ENCODE data around the gene ZNF750.

Gene ZNF750

GRCh38 chr17:82812058-82812457, 27.8 kb downstream of the ZNF750 start:
- no peak for DNase-seq (ENCODE audit: low read depth)

GRCh38 chr17:82810644-82811430, 29.0 kb downstream of the ZNF750 start:
- DNase-seq (ENCODE audit: low read depth), result no peak

GRCh38 chr17:82808921-82809905, 30.6 kb downstream of the ZNF750 start:
- DNase-seq (ENCODE audit: low read depth), result no peak

- no peak for DNase-seq (ENCODE audit: low read depth)
Observed at GRCh38 chr17:82808006-82808405, 31.8 kb downstream of the ZNF750 start.

- DNase-seq (ENCODE audit: low read depth), result no peak
Observed at GRCh38 chr17:82807562-82807961, 32.3 kb downstream of the ZNF750 start.

GRCh38 chr17:82807101-82807500, 32.7 kb downstream of the ZNF750 start:
- DNase-seq (ENCODE audit: low read depth), result no peak

GRCh38 chr17:82806645-82807044, 33.2 kb downstream of the ZNF750 start:
- no peak for DNase-seq (ENCODE audit: low read depth)

- no peak for DNase-seq (ENCODE audit: low read depth)
Observed at GRCh38 chr17:82805823-82806222, 34.0 kb downstream of the ZNF750 start.

GRCh38 chr17:82805254-82805653, 34.6 kb downstream of the ZNF750 start:
- DNase-seq (ENCODE audit: low read depth), result no peak

- no peak for DNase-seq (ENCODE audit: low read depth)
Observed at GRCh38 chr17:82804442-82805191, 35.2 kb downstream of the ZNF750 start.

GRCh38 chr17:82803606-82804005, 36.2 kb downstream of the ZNF750 start:
- DNase-seq (ENCODE audit: low read depth), result no peak

- DNase-seq (ENCODE audit: low read depth), result no peak
Observed at GRCh38 chr17:82803185-82803584, 36.6 kb downstream of the ZNF750 start.

GRCh38 chr17:82802075-82802780, 37.6 kb downstream of the ZNF750 start:
- DNase-seq (ENCODE audit: low read depth), result no peak

GRCh38 chr17:82801377-82801970, 38.3 kb downstream of the ZNF750 start:
- no peak for DNase-seq (ENCODE audit: low read depth)

- DNase-seq (ENCODE audit: low read depth), result no peak
Observed at GRCh38 chr17:82800885-82801284, 38.9 kb downstream of the ZNF750 start.

- DNase-seq (ENCODE audit: low read depth), result no peak
Observed at GRCh38 chr17:82799591-82799990, 40.2 kb downstream of the ZNF750 start.

GRCh38 chr17:82798752-82799151, 41.1 kb downstream of the ZNF750 start:
- no peak for DNase-seq (ENCODE audit: low read depth)

GRCh38 chr17:82797061-82797460, 42.8 kb downstream of the ZNF750 start:
- no peak for DNase-seq (ENCODE audit: low read depth)

- no peak for DNase-seq (ENCODE audit: low read depth)
Observed at GRCh38 chr17:82795615-82796014, 44.2 kb downstream of the ZNF750 start.

GRCh38 chr17:82794781-82795482, 44.9 kb downstream of the ZNF750 start:
- DNase-seq (ENCODE audit: low read depth), result no peak

All from activated T-cell treated with anti-CD3 and anti-CD28 coated beads for 24 hours (primary cell).